ENCODE results near the gene ANKRD52. TPM values are rescaled to one million over a fixed set of nuclear protein-coding genes. Genes with fewer than 3 reads are reported as not detected.

Gene ANKRD52
- total and polyA plus RNA-seq, 9 of the 15 experiments (the other 6 are each of a cell fraction or from before 2014, with no cell fraction given), result 0.52 to 46.8 (median 7.9) TPM

GRCh38 chr12:56206452-56207166, 51.6 kb downstream of the ANKRD52 start:
- Histone ChIP-seq H3K9ac (ENCODE audit: insufficient read depth in 1 of 2, low read depth in 2 of 2, low read length in 2 of 2) (no peak overlapping the region; a peak in 1 of 4 replicates), H3K4me2 (ENCODE audit: insufficient read depth, low read length) (no peak overlapping the region), H3K9me3 (replicated peaks; ENCODE audit: control insufficient read depth, insufficient read depth, low read depth, low read length) (no peaks in the 10 kb centered on the region), H3K79me2 (ENCODE audit: control insufficient read depth, insufficient read depth, low read length) (no peaks in the 10 kb centered on the region), H3K27me3 (ENCODE audit: control insufficient read depth in 2 of 2, insufficient read depth in 2 of 2, low read length in 2 of 2) (no peaks in the 10 kb centered on the region), H3K4me1 (replicated peaks in 1 of 2; ENCODE audit: control insufficient read depth in 2 of 2, insufficient read depth in 2 of 2, low read length in 2 of 2) (peaks cover 2 to 25% of the 10 kb centered on the region in 2 experiments; a peak in 3 of 5 replicates), H3K27ac (ENCODE audit: extremely low read depth, low read depth, low read length) (no peak overlapping the region), H3K4me3 (no peak overlapping the region), H4K20me1 (replicated peaks; ENCODE audit: control insufficient read depth, insufficient read depth, low read length) (no peaks in the 10 kb centered on the region), H3K36me3 (ENCODE audit: control insufficient read depth, insufficient read depth, low read length) (peaks cover 54% of the 10 kb centered on the region), H3K9me1 (ENCODE audit: control insufficient read depth, insufficient read depth, low read length) (no peaks in the 10 kb centered on the region), H2AFZ (ENCODE audit: low read depth, low read length) (no peak overlapping the region)
- in situ Hi-C loops (cut with MboI), result no loop called here
- FAIRE-seq (peak; percentile 82), DNase-seq (ENCODE audit: extremely low read depth in 1 of 4, low spot score in 3 of 4) (peak; percentile 58 to 76 (median 66)), ATAC-seq (peak; percentile 88)
- 54% methylated on average over 14 of the region's 14 CpGs for WGBS (ENCODE audit: insufficient coverage, low coverage, missing lambda C conversion rate)
- CTCF ChIA-PET (ENCODE audit: low intra/inter-chr PET ratio), result interaction anchor here (0.7 to 2.1 kb wide), 3 partner anchors 18 to 95 kb away, joined by 7 to 9 read pairs (median 7); partner anchors contain the start of gene NABP2
- no TSS peak for BruUV-seq (replicated peaks)
- POLR2A ChIA-PET, result interaction anchor here (0.6 to 6.3 kb wide), 8 partner anchors 10 to 271 kb away, joined by 3 to 68 read pairs (median 3); partner anchors contain the start of genes RNF41 and SMARCC2
- intact Hi-C loops (cut with micrococcal nuclease), result loop anchor here (1.0 kb wide), 1 partner anchor 18 kb away; the partner anchor contains the start of gene NABP2
- TF ChIP-seq UBTF (IDR thresholded peaks at IDR 0.05; ENCODE audit: borderline replicate concordance in 1 of 2, low read depth in 2 of 2, low read length in 2 of 2) (no peak), MCM7 (IDR thresholded peaks at IDR 0.05) (no peak), HMGN3 (IDR thresholded peaks at IDR 0.05; ENCODE audit: borderline replicate concordance, extremely low read depth, insufficient read length, low read depth, low read length) (no peak), ZBTB17 (CRISPR knock-in tag; IDR thresholded peaks at IDR 0.05) (no peak), TRIM28 (IDR thresholded peaks at IDR 0.05) (no peak), ZNF217 (CRISPR knock-in tag; IDR thresholded peaks at IDR 0.05) (no peak), ZNF41 (CRISPR knock-in tag; conservative IDR thresholded peaks at IDR 0.05) (no peak), EZH2 (IDR thresholded peaks at IDR 0.05; ENCODE audit: borderline replicate concordance, low read depth, low read length) (no peak), CXXC5 (CRISPR knock-in tag; IDR thresholded peaks at IDR 0.05) (0 out of 2 replicates have a peak, but pooled peaks have one; percentile 11), ATF6 (CRISPR knock-in tag; IDR thresholded peaks at IDR 0.05) (no peak), TEAD2 (tag; IDR thresholded peaks at IDR 0.05) (no peak), SIN3A (IDR thresholded peaks at IDR 0.05; ENCODE audit: borderline replicate concordance in 2 of 2, control insufficient read depth in 1 of 2, low read depth in 2 of 2, low read length in 2 of 2) (no peak), NCOA1 (IDR thresholded peaks at IDR 0.05; ENCODE audit: low read depth) (no peak)
- TF ChIP-seq, protein P1, sequence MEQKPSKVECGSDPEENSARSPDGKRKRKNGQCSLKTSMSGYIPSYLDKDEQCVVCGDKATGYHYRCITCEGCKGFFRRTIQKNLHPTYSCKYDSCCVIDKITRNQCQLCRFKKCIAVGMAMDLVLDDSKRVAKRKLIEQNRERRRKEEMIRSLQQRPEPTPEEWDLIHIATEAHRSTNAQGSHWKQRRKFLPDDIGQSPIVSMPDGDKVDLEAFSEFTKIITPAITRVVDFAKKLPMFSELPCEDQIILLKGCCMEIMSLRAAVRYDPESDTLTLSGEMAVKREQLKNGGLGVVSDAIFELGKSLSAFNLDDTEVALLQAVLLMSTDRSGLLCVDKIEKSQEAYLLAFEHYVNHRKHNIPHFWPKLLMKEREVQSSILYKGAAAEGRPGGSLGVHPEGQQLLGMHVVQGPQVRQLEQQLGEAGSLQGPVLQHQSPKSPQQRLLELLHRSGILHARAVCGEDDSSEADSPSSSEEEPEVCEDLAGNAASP (IDR thresholded peaks at IDR 0.05), result no peak
- TF ChIP-seq, protein P2, sequence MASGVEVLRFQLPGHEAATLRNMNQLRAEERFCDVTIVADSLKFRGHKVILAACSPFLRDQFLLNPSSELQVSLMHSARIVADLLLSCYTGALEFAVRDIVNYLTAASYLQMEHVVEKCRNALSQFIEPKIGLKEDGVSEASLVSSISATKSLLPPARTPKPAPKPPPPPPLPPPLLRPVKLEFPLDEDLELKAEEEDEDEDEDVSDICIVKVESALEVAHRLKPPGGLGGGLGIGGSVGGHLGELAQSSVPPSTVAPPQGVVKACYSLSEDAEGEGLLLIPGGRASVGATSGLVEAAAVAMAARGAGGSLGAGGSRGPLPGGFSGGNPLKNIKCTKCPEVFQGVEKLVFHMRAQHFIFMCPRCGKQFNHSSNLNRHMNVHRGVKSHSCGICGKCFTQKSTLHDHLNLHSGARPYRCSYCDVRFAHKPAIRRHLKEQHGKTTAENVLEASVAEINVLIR (CRISPR knock-in tag; IDR thresholded peaks at IDR 0.05), result no peak

Data from K562 (cell line).